IMR-90 (cell line): ENCODE results near the gene FKBP4. TPM values are rescaled to one million over a fixed set of nuclear protein-coding genes. Genes with fewer than 3 reads are reported as not detected.

Source experiments
- ATAC-seq: fragments of 200-7000 bp; cut with Tn5 transposase; 2 replicates; pipeline ENCODE4 v1.9.1; 2020; ENCODE audit warnings: low read depth, mild to moderate bottlenecking, moderate library complexity
- BruUV-seq: library from RNA; stranded (reverse); fragments of 400-500 nt; replicated peaks from 2 replicates; lab custom pipeline; 2021; lab: Mats Ljungman, UMichigan
- CTCF ChIA-PET: fragments of 300-600 bp; formaldehyde crosslinking; extraction: SDS; loops from one replicate; lab custom pipeline; 2021; ENCODE audit warnings: antibody characterized with exemption; lab: Yijun Ruan, JAX
- POLR2A ChIA-PET: fragments of 300-600 bp; sonication (Branson Sonifier 250); formaldehyde crosslinking; loops from one replicate; lab custom pipeline; 2022; ENCODE audit warnings: antibody characterized with exemption; ENCODE audit not compliant: unreplicated experiment; lab: Charles Lee
- DNase-seq: peaks from one replicate; pipeline ENCODE4 v3.0.0; 2013
- H2AFZ ChIP-seq: replicated peaks from 2 replicates; pipeline ENCODE3; 2013; ENCODE audit warnings: low read length, mild to moderate bottlenecking; ENCODE audit not compliant: poor library complexity
- H2AK5ac ChIP-seq: 2 replicates; pipeline ENCODE4 v1.6.1; 2013; ENCODE audit warnings: low read depth, low read length, inconsistent platforms
- H2AK9ac ChIP-seq: replicated peaks from 2 replicates; pipeline ENCODE3; 2013; ENCODE audit warnings: mild to moderate bottlenecking, low read depth, low read length, moderate library complexity; ENCODE audit not compliant: poor library complexity
- H2BK120ac ChIP-seq: 2 replicates; pipeline ENCODE4 v1.6.1; 2013; ENCODE audit warnings: low read depth, low read length, inconsistent platforms
- H2BK15ac ChIP-seq: 3 replicates; pipeline ENCODE4 v1.6.1; 2013; ENCODE audit warnings: low read depth, low read length, inconsistent platforms
- H2BK20ac ChIP-seq: 2 replicates; pipeline ENCODE4 v1.6.1; 2013; ENCODE audit warnings: low read depth, mild to moderate bottlenecking, inconsistent platforms, low read length, moderate library complexity
- H2BK5ac ChIP-seq: 2 replicates; pipeline ENCODE4 v1.6.1; 2013; ENCODE audit warnings: mild to moderate bottlenecking, low read depth, low read length, inconsistent platforms; ENCODE audit not compliant: poor library complexity, severe bottlenecking
- H3K14ac ChIP-seq: replicated peaks from 2 replicates; pipeline ENCODE4 v1.6.1; 2013; ENCODE audit warnings: low read depth, low read length, inconsistent platforms
- H3K18ac ChIP-seq: 2 replicates; pipeline ENCODE4 v1.6.1; 2013; ENCODE audit warnings: low read depth, low read length, control low read depth
- H3K23ac ChIP-seq: 2 replicates; pipeline ENCODE4 v1.6.1; 2013; ENCODE audit warnings: low read depth, low read length, inconsistent platforms
- H3K27ac ChIP-seq: 2 replicates; pipeline ENCODE4 v1.5.1; 2013; ENCODE audit warnings: mild to moderate bottlenecking, control low read depth, low read length; ENCODE audit not compliant: insufficient read depth
- H3K27me3 ChIP-seq: 2 replicates; pipeline ENCODE4 v1.6.1; 2013; ENCODE audit warnings: low read length; ENCODE audit not compliant: control insufficient read depth, insufficient read depth
- H3K36me3 ChIP-seq: 2 replicates; pipeline ENCODE4 v1.6.1; 2013; ENCODE audit warnings: low read length, mixed read lengths; ENCODE audit not compliant: control insufficient read depth, insufficient read depth
- H3K4ac ChIP-seq: 2 replicates; pipeline ENCODE4 v1.6.1; 2013; ENCODE audit warnings: low read depth, low read length, inconsistent platforms
- H3K4me1 ChIP-seq: 2 replicates; pipeline ENCODE4 v1.6.1; 2013; ENCODE audit warnings: low read length, mixed read lengths; ENCODE audit not compliant: control insufficient read depth, insufficient read depth
- H3K4me2 ChIP-seq: 2 replicates; pipeline ENCODE4 v1.6.1; 2013; ENCODE audit warnings: low read depth, mild to moderate bottlenecking, control low read depth, low read length, moderate library complexity
- H3K4me3 ChIP-seq: 2 replicates; pipeline ENCODE4 v1.5.1; 2013; ENCODE audit warnings: low read depth, mild to moderate bottlenecking, control low read depth, low read length, moderate library complexity; ENCODE audit not compliant: insufficient read depth
- H3K56ac ChIP-seq: 2 replicates; pipeline ENCODE4 v1.6.1; 2013; ENCODE audit warnings: low read length, inconsistent platforms; ENCODE audit not compliant: insufficient read depth; ENCODE audit errors: extremely low read depth
- H3K79me1 ChIP-seq, 2 experiments: 2 replicates each; pipeline ENCODE4 v1.6.1; 2013; ENCODE audit warnings: low read length in 2 of 2, inconsistent platforms in 1 of 2, low read depth in 1 of 2
- H3K9ac ChIP-seq: 2 replicates; pipeline ENCODE4 v1.6.1; 2013; ENCODE audit warnings: low read depth, low read length, control low read depth
- H3K9me1 ChIP-seq: 2 replicates; pipeline ENCODE4 v1.6.1; 2013; ENCODE audit warnings: low read length, inconsistent platforms; ENCODE audit not compliant: insufficient read depth
- H3K9me3 ChIP-seq: 2 replicates; pipeline ENCODE4 v1.6.1; 2013; ENCODE audit warnings: low read length; ENCODE audit not compliant: control insufficient read depth, insufficient read depth
- H4K20me1 ChIP-seq: 2 replicates; pipeline ENCODE4 v1.6.1; 2013; ENCODE audit warnings: low read length, inconsistent platforms; ENCODE audit not compliant: insufficient read depth
- H4K5ac ChIP-seq: 2 replicates; pipeline ENCODE4 v1.6.1; 2013; ENCODE audit warnings: mild to moderate bottlenecking, low read depth, low read length, control low read depth
- H4K8ac ChIP-seq, 2 experiments: 2 replicates each; pipeline ENCODE4 v1.6.1; 2013; ENCODE audit warnings: low read depth in 2 of 2, low read length in 2 of 2, control low read depth in 1 of 2, inconsistent platforms in 1 of 2
- H4K91ac ChIP-seq: 2 replicates; pipeline ENCODE4 v1.6.1; 2013; ENCODE audit warnings: low read depth, low read length, inconsistent platforms; ENCODE audit not compliant: insufficient read depth
- BHLHE40 ChIP-seq: fragments of 150-350 bp; IDR thresholded peaks from 2 replicates; pipeline ENCODE4 v1.6.1; 2016; ENCODE audit warnings: mild to moderate bottlenecking, low read depth, low read length
- CTCF ChIP-seq: conservative IDR thresholded peaks from 2 replicates; pipeline ENCODE4 v1.5.1; 2012; ENCODE audit warnings: mild to moderate bottlenecking, low read depth, low read length, improper control_type of control experiment
- FOS ChIP-seq: fragments of 150-350 bp; IDR thresholded peaks from 2 replicates; pipeline ENCODE4 v1.6.1; 2016; ENCODE audit warnings: low read depth, low read length
- MAFK ChIP-seq: IDR thresholded peaks from 2 replicates; pipeline ENCODE4 v1.6.1; 2012; ENCODE audit warnings: low read depth, low read length, improper control_type of control experiment
- SMC3 ChIP-seq: fragments of 150-350 bp; IDR thresholded peaks from 2 replicates; pipeline ENCODE4 v1.6.1; 2016; ENCODE audit warnings: low read depth, mild to moderate bottlenecking, antibody characterized with exemption, low read length, moderate library complexity
- USF2 ChIP-seq: fragments of 150-350 bp; IDR thresholded peaks from 2 replicates; pipeline ENCODE4 v1.6.1; 2017; ENCODE audit warnings: mild to moderate bottlenecking, antibody characterized with exemption, low read length, low read depth
- WGBS, 2 experiments: methylation state at CpG; one replicate each; pipeline versions ENCODE4 v1.1.5 to v1.1.7; 2013; ENCODE audit warnings: missing lambda C conversion rate in 2 of 2; ENCODE audit not compliant: insufficient read length in 1 of 2; ENCODE audit errors: extremely low coverage in 2 of 2; 5-methylcytosine and 5-hydroxymethylcytosine counted together
- dilution Hi-C: fragments of 300-500 bp; cut with HindIII; formaldehyde crosslinking; loops from one replicate; pipeline ENCODE4 v1.14.3; 2018; ENCODE audit warnings: low sequenced_read_pairs; ENCODE audit not compliant: unreplicated experiment
- in situ Hi-C: fragments of 300-500 bp; cut with MboI; formaldehyde crosslinking; loops from 3 replicates; pipeline ENCODE4 v1.14.3; 2019; ENCODE audit warnings: low sequenced_read_pairs, inconsistent platforms, mixed read lengths
- intact Hi-C: fragments of 100-400 bp; cut with micrococcal nuclease; formaldehyde crosslinking; loops from 2 replicates; pipeline ENCODE4 v1.10.0; 2022
- polyA plus RNA-seq, 3 experiments: library from polyadenylated mRNA; depleted of rRNA; stranded (reverse); fragments of >200 nt; gene quantifications; 2 replicates each; pipeline ENCODE4 v1.2.3, GENCODE V29; 2012; ENCODE audit warnings: low replicate concordance in 1 of 3
- total RNA-seq: library from RNA; depleted of rRNA; stranded (reverse); fragments of >200 nt; gene quantifications from 2 replicates; pipeline ENCODE4 v1.2.3, GENCODE V29; 2012

The FKBP4 gene
- total and polyA plus RNA-seq, 2 of the 4 experiments (the other 2 are of a cell fraction), result 35.7 to 36.0 TPM

GRCh38 chr12:2833810-2834209 is 39.0 kb downstream of the FKBP4 start:
- Histone ChIP-seq H4K91ac (no peak overlapping the region), H3K27ac (no peak overlapping the region), H3K4me2 (no peak overlapping the region), H3K79me1 (no peaks in the 10 kb centered on the region), H3K9me3 (no peaks in the 10 kb centered on the region), H2BK20ac (no peak overlapping the region), H3K9me1 (0 out of 2 replicates have a peak, but pooled peaks cover 2% of the 10 kb centered on the region), H2BK15ac (no peak overlapping the region), H3K18ac (no peak overlapping the region), H3K9ac (no peak overlapping the region), H3K23ac (no peak overlapping the region), H3K14ac (no peak overlapping the region), H3K27me3 (no peaks in the 10 kb centered on the region), H3K4me3 (no peak overlapping the region), H4K8ac (no peak overlapping the region), H3K56ac (no peak overlapping the region), H2AFZ (no peak overlapping the region), H2AK5ac (no peak overlapping the region), H2BK120ac (no peak overlapping the region), H3K4ac (no peak overlapping the region), H2BK5ac (no peak overlapping the region), H3K4me1 (peaks cover 7% of the 10 kb centered on the region), H4K5ac (no peak overlapping the region), H3K36me3 (peaks cover 6% of the 10 kb centered on the region), H2AK9ac (no peak overlapping the region), H4K20me1 (no peaks in the 10 kb centered on the region)
- ChIA-PET CTCF (interaction anchor here (0.9 kb wide), 1 partner anchor 9 kb away, joined by 3 read pairs; no protein-coding TSS in a partner anchor), POLR2A (no interaction called here)
- DNase-seq (no peak), ATAC-seq (no peak)
- WGBS, 2 experiments, result 100% methylated on average over 1 of the region's 9 CpGs; no CpG with 5 or more reads in 1 of the 2 experiments
- dilution Hi-C loops (no loop called here), intact Hi-C loops (no loop called here), in situ Hi-C loops (no loop called here)
- TF ChIP-seq MAFK, result peak; percentile 9; the same call in 1 of the 2 replicates
- no peak for TF ChIP-seq SMC3
- no peak for TF ChIP-seq CTCF
- TF ChIP-seq BHLHE40, result no peak
- TF ChIP-seq FOS, result no peak
- no peak for TF ChIP-seq USF2
- no TSS peak for BruUV-seq
